Right renal cortex interstitium (tissue), 3 donors: Measurements from ENCODE around the gene PLAU. TPM values are rescaled to one million over a fixed set of nuclear protein-coding genes. Genes with fewer than 3 reads are reported as not detected.

ENCODE experiments used
- polyA plus RNA-seq, 3 donors: library from polyadenylated mRNA; unstranded; fragments of 120-200 nt; gene quantifications; one replicate each; pipeline ENCODE4 v1.2.1, GENCODE V29; 2013; ENCODE audit not compliant: insufficient read length in 3 of 3

The PLAU gene
- polyA plus RNA-seq, 3 donors: 9.3 to 34.4 (median 24.3) TPM

Other genes with a start within 250 kb of the PLAU start
- gene AGAP5, start 213.0 kb upstream of the PLAU start, polyA plus RNA-seq: 10 to 100 TPM in 1 of 3 donors, 1 to 10 TPM in 2; 8.2 to 10.1 (median 8.7) TPM
- 10 to 100 TPM; 64.5 to 70.6 (median 67.7) TPM for gene SEC24C, start 166.8 kb upstream of the PLAU start, polyA plus RNA-seq
- gene CHCHD1, start 129.1 kb upstream of the PLAU start, polyA plus RNA-seq: 10 to 100 TPM; 47.1 to 51.8 (median 50.2) TPM
- gene ZSWIM8, start 125.5 kb upstream of the PLAU start, polyA plus RNA-seq: 10 to 100 TPM; 79.7 to 97.8 (median 91.1) TPM
- gene NDST2, start 99.5 kb upstream of the PLAU start, polyA plus RNA-seq: 10 to 100 TPM; 31.5 to 32.4 (median 32.0) TPM
- gene CAMK2G, start 36.6 kb upstream of the PLAU start, polyA plus RNA-seq: 10 to 100 TPM; 19.8 to 22.6 (median 21.7) TPM
- gene VCL, start 87.0 kb downstream of the PLAU start, polyA plus RNA-seq: 100 to 1,000 TPM; 120 to 131 (median 130) TPM
- 10 to 100 TPM; 61.2 to 64.2 (median 61.6) TPM for gene AP3M1, start 239.7 kb downstream of the PLAU start, polyA plus RNA-seq
- 10 to 100 TPM; 31.3 to 34.8 (median 32.9) TPM for gene ADK, start 240.1 kb downstream of the PLAU start, polyA plus RNA-seq